Transverse colon (tissue), 4 donors: Measurements from ENCODE around the gene FNBP1. TPM values are rescaled to one million over a fixed set of nuclear protein-coding genes. Genes with fewer than 3 reads are reported as not detected.

Experiments used
- DNase-seq: peaks from one replicate; pipeline ENCODE4 v3.0.0-alpha.2; 2019
- H3K27ac ChIP-seq, 4 donors: fragments of 200-600 bp; sonication (generic); 2 replicates each; pipeline ENCODE4 v1.5.1; 2016 to 2018; ENCODE audit warnings: inconsistent platforms in 4 of 4
- H3K27me3 ChIP-seq: fragments of 200-600 bp; sonication (generic); 2 replicates; pipeline ENCODE4 v1.5.1; 2017; ENCODE audit warnings: inconsistent platforms
- H3K36me3 ChIP-seq, 4 donors: fragments of 200-600 bp; sonication (generic); 2 replicates each; pipeline ENCODE4 v1.5.1; 2017 to 2019; ENCODE audit warnings: inconsistent platforms in 4 of 4
- H3K4me1 ChIP-seq, 4 donors: fragments of 200-600 bp; sonication (generic); 2 replicates each; pipeline ENCODE4 v1.5.1; 2017 to 2020; ENCODE audit warnings: inconsistent platforms in 4 of 4
- H3K4me3 ChIP-seq, 4 donors: fragments of 200-600 bp; sonication (generic); 1 replicate in 1 of 4; 2 replicates in 3 of 4; pipeline versions ENCODE4 v1.5.1 to v1.6.1; 2017 to 2019; ENCODE audit warnings: inconsistent platforms in 4 of 4
- H3K9me3 ChIP-seq, 2 donors: fragments of 200-600 bp; sonication (generic); 2 replicates each; pipeline ENCODE4 v1.5.1; 2017 to 2019; ENCODE audit warnings: inconsistent platforms in 2 of 2
- CTCF ChIP-seq, 5 experiments: fragments of 200-600 bp in 3 of 5; fragments of 450-650 bp in 2 of 5; sonication (generic) in 3 of 5; IDR thresholded peaks; 1 replicate in 2 of 5; 2 replicates in 3 of 5; pipeline ENCODE4 v1.5.1; 2016 to 2017; ENCODE audit warnings: antibody characterized with exemption in 5 of 5, inconsistent platforms in 3 of 5, mild to moderate bottlenecking in 2 of 5, moderate library complexity in 1 of 5
- EP300 ChIP-seq: sonication (generic); formaldehyde crosslinking; IDR thresholded peaks from one replicate; pipeline ENCODE4 v1.6.1; 2017; ENCODE audit warnings: antibody characterized with exemption, low read depth
- POLR2A ChIP-seq: fragments of 450-650 bp; IDR thresholded peaks from one replicate; pipeline ENCODE4 v1.6.1; 2016; ENCODE audit warnings: antibody characterized with exemption, mild to moderate bottlenecking, moderate library complexity
- POLR2AphosphoS5 ChIP-seq, 3 donors: sonication (generic); formaldehyde crosslinking; IDR thresholded peaks; one replicate each; pipeline ENCODE4 v1.6.1; 2016; ENCODE audit warnings: antibody characterized with exemption in 3 of 3
- WGBS, 2 donors: methylation state at CpG; one replicate each; pipeline ENCODE4 v1.1.5; 2018; ENCODE audit warnings: low coverage in 1 of 2; 5-methylcytosine and 5-hydroxymethylcytosine counted together
- in situ Hi-C, 4 donors: fragments of 200-750 bp; cut with MboI; loops; one replicate each; pipeline versions ENCODE4 v1.15.0 to v1.15.1; 2017; ENCODE audit warnings: low sequenced_read_pairs in 3 of 4, low pct_ligation_motif_present in 1 of 4, low pct_unique_long_range_greater_than_20kb in 1 of 4
- intact Hi-C: fragments of 100-400 bp; cut with DNase I; formaldehyde crosslinking; loops from one replicate; pipeline ENCODE4 v1.15.1; 2023; ENCODE audit warnings: low total_unique reads
- total RNA-seq, 4 donors: library from RNA; depleted of rRNA; stranded (reverse); fragments of >200 nt; gene quantifications; one replicate each; pipeline ENCODE4 v1.1.0, GENCODE V29; 2016

The FNBP1 gene
- total RNA-seq, 4 donors from 2014 or later = 38.5 to 114 (median 62.9) TPM

- Histone ChIP-seq H3K9me3 (no peaks in the 10 kb centered on the region), H3K4me3 (no peak overlapping the region), H3K4me1 (peaks cover 0 to 16% (median 6%) of the 10 kb centered on the region in 4 donors), H3K27ac (peak overlapping the region in 1 of 4 donors; percentile 21), H3K36me3 (peaks cover 0 to 12% (median 2%) of the 10 kb centered on the region in 4 donors), H3K27me3 (no peaks in the 10 kb centered on the region)
- DNase-seq = no peak
- WGBS, 2 donors = 85% methylated on average over 8 of the region's 8 CpGs
- TF ChIP-seq POLR2A = no peak
- no peak for TF ChIP-seq CTCF (IDR thresholded peaks at IDR 0.05)
- TF ChIP-seq POLR2AphosphoS5 (IDR thresholded peaks at IDR 0.05) = no peak
- TF ChIP-seq EP300 = no peak
- intact Hi-C loops = no loop called here
- in situ Hi-C loops = no loop called here
Measured at GRCh38 chr9:129979071-129979745, 63.8 kb downstream of the FNBP1 start.

DNA sequence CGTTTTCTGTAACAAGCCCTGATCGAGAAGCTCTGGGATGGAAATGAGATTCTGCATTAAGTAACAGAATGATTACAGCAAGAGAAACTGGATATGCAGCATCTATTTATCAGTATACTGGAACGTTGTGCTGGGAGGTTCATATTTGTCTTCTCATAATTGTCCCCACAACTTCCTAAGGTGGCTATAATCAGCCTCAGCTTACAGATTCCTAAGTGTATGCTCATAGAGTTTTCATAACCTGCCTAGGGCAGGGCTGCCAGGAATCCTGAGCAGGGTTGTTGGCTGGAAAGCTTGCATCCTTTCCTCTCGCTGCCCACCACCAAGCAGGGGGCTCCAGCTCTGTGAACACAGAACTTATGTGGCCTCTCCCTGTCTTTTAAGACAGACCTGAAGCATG lies 70.2 kb downstream of the FNBP1 start:
- no peak for DNase-seq
- in situ Hi-C loops = no loop called here
- intact Hi-C loops = no loop called here
- Histone ChIP-seq H3K4me3 (no peak overlapping the region), H3K27ac (no peak overlapping the region), H3K27me3 (no peaks in the 10 kb centered on the region), H3K9me3 (no peaks in the 10 kb centered on the region), H3K4me1 (peaks cover 7 to 25% (median 17%) of the 10 kb centered on the region in 4 donors), H3K36me3 (peaks cover 0 to 19% (median 7%) of the 10 kb centered on the region in 4 donors)
- WGBS, 2 donors = 97% methylated on average over 4 of the region's 4 CpGs; no CpG with 5 or more reads in 1 of the 2 donors
- TF ChIP-seq POLR2AphosphoS5 (IDR thresholded peaks at IDR 0.05) = no peak
- no peak for TF ChIP-seq CTCF (IDR thresholded peaks at IDR 0.05)
- TF ChIP-seq EP300 = no peak
- TF ChIP-seq POLR2A = no peak

- H3K36me3 ChIP-seq = peaks cover 0 to 7% (median 4%) of the 10 kb centered on the region in 4 donors
- intact Hi-C loops = no loop called here
- 26 to 31% methylated on average over 4 of the region's 4 CpGs for WGBS, 2 donors
- H3K27me3 ChIP-seq = no peaks in the 10 kb centered on the region
- peaks cover 15 to 61% (median 33%) of the 10 kb centered on the region in 4 donors for H3K4me1 ChIP-seq
- TF ChIP-seq CTCF (IDR thresholded peaks at IDR 0.05) = peak in 1 of 5 experiments; percentile 17
- no peak for TF ChIP-seq EP300
- no peak for TF ChIP-seq POLR2A
- peak; percentile 57 to 65 (median 62) for TF ChIP-seq POLR2AphosphoS5 (IDR thresholded peaks at IDR 0.05)
- DNase-seq = no peak
- no peaks in the 10 kb centered on the region for H3K9me3 ChIP-seq
- in situ Hi-C loops = no loop called here
- H3K27ac ChIP-seq = peak overlapping the region; percentile 87 to 93 (median 88)
- no peak overlapping the region for H3K4me3 ChIP-seq
Measured at GRCh38 chr9:129968690-129969485, 74.1 kb downstream of the FNBP1 start.
